Urothelium cell line (cell line): Measurements from ENCODE around the gene IFNA8.
"Not testable (repeated sequence)": the region's sequence is repeated elsewhere in the genome, so short reads cannot be mapped to it uniquely, and the experiment has no call there.

Source experiments
- DNase-seq: peaks from one replicate; pipeline ENCODE4 v3.0.0; 2011; ENCODE audit warnings: low spot score, mixed read lengths
- FAIRE-seq: peaks from 2 replicates; lab custom pipeline; 2011; peaks lifted over from hg19 to GRCh38; lab: Jason Lieb, UNC

The IFNA8 gene

GRCh38 chr9:21408817-21409216 lies at the start of gene IFNA8:
Gene IFNA8 (plus strand): TSS chr9:21409117. CDS start chr9:21409177, 60 bp downstream.
- no peak for FAIRE-seq

GRCh38 chr9:21362287-21362686 lies 46.6 kb upstream of the IFNA8 start:
- FAIRE-seq (no peak), DNase-seq (no peak)

More at GRCh38 chr9:21408817-21409216, at the start of gene IFNA8:
- DNase-seq, result no peak

- not testable (repeated sequence) for FAIRE-seq, DNase-seq
Measured at GRCh38 chr9:21367169-21367568, 41.7 kb upstream of the IFNA8 start.

GRCh38 chr9:21367957-21368356 lies 41.0 kb upstream of the IFNA8 start, which contains the start of gene IFNA13:
Gene IFNA13 (minus strand): TSS chr9:21368057. CDS start chr9:21368010, 47 bp downstream.
- DNase-seq (no peak), FAIRE-seq (no peak)

GRCh38 chr9:21371467-21371866 lies 37.5 kb upstream of the IFNA8 start:
- FAIRE-seq, DNase-seq: not testable (repeated sequence)

- DNase-seq (no peak), FAIRE-seq (no peak)
Measured at GRCh38 chr9:21381448-21382339, 27.2 kb upstream of the IFNA8 start.

- no peak for DNase-seq
- FAIRE-seq, result no peak
Measured at GRCh38 chr9:21383627-21384026, 25.3 kb upstream of the IFNA8 start.

- FAIRE-seq (no peak), DNase-seq (no peak)
Measured at GRCh38 chr9:21385131-21385670, 23.7 kb upstream of the IFNA8 start, which contains the start of gene IFNA2. Gene IFNA2 (minus strand): TSS chr9:21385398. CDS start chr9:21385329, 69 bp downstream.

GRCh38 chr9:21392270-21392669 lies 16.6 kb upstream of the IFNA8 start:
- FAIRE-seq, result no peak

GRCh38 chr9:21395778-21396717 lies 12.9 kb upstream of the IFNA8 start:
- FAIRE-seq (no peak), DNase-seq (peak; percentile 17)

More at GRCh38 chr9:21392270-21392669, 16.6 kb upstream of the IFNA8 start:
- peak; percentile 12 for DNase-seq

- no peak for FAIRE-seq
- no peak for DNase-seq
Measured at GRCh38 chr9:21398955-21399489, 9.9 kb upstream of the IFNA8 start.

GRCh38 chr9:21399956-21400355 lies 9.0 kb upstream of the IFNA8 start:
- no peak for FAIRE-seq
- no peak for DNase-seq

GRCh38 chr9:21402386-21403251 lies 6.3 kb upstream of the IFNA8 start:
- no peak for FAIRE-seq
- no peak for DNase-seq

- no peak for FAIRE-seq
Measured at GRCh38 chr9:21404146-21404545, 4.8 kb upstream of the IFNA8 start.

GRCh38 chr9:21412107-21412506 lies 3.2 kb downstream of the IFNA8 start:
- FAIRE-seq (no peak), DNase-seq (no peak)

More at GRCh38 chr9:21404146-21404545, 4.8 kb upstream of the IFNA8 start:
- no peak for DNase-seq

- FAIRE-seq (no peak), DNase-seq (no peak)
Measured at GRCh38 chr9:21413151-21413550, 4.2 kb downstream of the IFNA8 start.

GRCh38 chr9:21413624-21414023 lies 4.7 kb downstream of the IFNA8 start:
- DNase-seq, result no peak
- no peak for FAIRE-seq

GRCh38 chr9:21414220-21414940 lies 5.5 kb downstream of the IFNA8 start:
- FAIRE-seq (no peak), DNase-seq (no peak)
